ENCODE data around the gene FAM72A.
A peak's percentile ranks its signal among the peaks of the same experiment; 100 is the strongest.
"Not testable (repeated sequence)": the region's sequence is repeated elsewhere in the genome, so short reads cannot be mapped to it uniquely, and the experiment has no call there.

Gene FAM72A

DNA sequence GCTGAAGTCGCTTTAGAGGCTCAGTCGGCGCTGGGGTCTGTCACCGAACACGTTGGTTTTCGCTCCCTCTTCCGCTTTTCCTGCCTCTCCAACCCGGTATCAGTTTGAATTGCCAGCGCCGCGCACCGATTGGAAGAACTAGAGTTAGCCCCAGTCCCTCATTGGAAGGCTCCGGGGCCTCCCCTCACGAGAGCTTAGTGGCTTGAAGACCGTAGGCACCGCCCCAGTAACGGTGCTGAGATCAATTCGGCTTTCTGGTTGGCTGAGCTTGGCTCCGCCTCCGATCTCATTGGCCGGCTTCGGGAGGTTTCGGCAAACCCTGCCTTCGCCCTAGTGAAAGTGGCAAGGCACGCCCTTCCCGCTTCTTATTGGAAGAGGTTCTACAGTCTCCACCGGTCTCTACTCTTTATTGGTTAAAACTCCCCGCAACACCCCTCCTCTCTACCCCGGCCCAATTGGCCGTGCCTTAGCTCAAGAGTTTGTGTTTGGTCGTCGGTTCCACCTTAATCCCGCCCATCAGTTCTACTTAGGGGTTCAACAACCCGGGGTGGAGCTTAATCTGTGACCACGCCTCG, at the start of gene FAM72A:
Gene FAM72A (minus strand): TSS at position 51 of the 575 bp plus-strand sequence. CDS start 814 bp downstream, outside the sequence.
- DNase-seq (ENCODE audit: low read depth in 4 of 4, low spot score in 1 of 4), result peak; percentile 65 to 93 (median 84)

DNA sequence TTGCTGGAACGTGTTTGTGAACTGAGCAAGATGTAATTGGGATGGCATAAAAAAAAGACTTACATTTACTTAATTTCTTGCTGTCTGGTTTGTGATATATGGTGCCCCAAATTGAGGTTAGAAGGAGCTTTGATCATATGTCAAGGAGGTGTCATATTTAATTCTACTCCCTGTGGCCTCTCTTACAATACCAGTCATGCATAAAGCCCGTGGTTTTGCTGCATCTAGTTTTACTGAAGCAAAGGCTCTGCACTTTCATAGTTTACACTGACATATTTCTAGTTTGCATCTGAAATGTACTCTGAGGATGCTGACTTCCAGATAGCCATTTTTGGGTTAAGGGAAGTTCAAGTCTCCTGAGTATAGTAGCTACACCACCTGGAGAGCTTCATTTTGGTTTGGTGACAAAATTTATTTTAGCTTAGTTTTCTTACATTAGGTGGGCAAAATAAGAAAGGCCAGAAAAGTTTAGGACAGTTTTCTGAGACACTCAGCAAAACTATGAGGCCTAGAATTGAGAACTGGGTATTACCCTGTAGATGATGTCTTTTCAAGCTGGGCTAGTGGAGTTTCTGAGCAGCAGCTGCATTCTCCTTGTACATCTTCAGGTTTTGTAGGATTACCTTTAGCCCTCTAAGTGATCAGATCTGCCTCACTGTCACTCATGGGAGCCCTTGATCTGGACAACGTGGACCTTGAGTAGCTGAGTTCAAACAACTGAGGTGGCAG, 48.5 kb upstream of the FAM72A start:
- DNase-seq (ENCODE audit: low read depth in 4 of 4, low spot score in 1 of 4), result not testable (repeated sequence)

DNA sequence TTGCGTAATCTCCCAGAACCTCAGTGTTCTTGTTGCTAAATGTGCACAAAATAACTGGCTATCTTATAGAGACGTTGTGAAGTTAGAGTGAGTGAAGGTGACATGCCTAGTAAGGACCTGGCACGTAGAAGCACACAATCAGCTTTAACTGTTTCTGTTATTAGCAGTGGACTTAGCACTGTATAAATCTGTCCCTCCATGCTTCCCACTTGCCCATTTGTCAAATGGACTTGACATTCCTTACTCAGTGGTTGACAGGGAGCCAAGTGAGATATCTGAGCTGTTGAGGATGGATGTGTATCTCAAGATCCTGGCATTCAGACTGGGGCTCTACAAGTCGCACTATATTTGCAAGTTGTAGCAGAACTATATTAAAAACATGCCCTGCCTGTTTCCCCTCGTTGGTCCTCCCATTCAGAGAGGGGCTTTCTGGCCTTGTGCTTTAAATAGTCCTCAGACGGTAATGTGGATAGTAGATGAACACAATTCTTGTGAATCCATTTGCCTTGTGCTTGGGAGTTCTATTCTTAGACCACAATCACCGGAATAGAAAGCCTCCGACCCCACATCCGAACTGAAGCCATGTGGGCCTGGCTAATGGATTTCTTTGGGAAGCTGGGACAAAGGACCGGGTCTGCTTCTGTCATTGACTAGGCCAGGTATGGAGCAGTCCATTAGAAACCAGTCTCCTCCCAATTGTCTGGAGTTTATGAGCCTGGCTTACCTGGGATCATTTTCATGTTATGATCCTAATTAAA, 43.7 kb upstream of the FAM72A start:
- DNase-seq (ENCODE audit: low read depth in 4 of 4, low spot score in 1 of 4), result not testable (repeated sequence)

DNA sequence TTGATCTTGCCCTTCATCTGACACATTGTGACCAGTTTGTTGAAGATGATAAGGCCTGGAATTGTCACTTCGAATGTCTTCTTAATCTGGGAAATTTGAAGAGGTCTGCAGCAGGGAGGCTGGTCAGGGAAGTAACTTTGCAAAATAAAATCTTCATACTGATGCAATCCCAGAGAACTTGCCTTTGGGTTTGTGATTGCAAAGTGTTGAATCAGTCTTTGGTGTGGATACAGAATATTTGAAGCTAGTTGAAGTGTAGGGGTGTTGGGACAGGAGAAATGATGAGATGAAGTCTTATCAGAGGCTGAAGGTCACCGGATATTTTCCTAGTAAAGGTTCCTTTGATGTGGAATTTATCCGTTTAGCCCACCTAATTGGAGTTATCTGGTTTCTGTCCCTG, 42.8 kb upstream of the FAM72A start:
- not testable (repeated sequence) for DNase-seq (ENCODE audit: low read depth in 4 of 4, low spot score in 1 of 4)

DNA sequence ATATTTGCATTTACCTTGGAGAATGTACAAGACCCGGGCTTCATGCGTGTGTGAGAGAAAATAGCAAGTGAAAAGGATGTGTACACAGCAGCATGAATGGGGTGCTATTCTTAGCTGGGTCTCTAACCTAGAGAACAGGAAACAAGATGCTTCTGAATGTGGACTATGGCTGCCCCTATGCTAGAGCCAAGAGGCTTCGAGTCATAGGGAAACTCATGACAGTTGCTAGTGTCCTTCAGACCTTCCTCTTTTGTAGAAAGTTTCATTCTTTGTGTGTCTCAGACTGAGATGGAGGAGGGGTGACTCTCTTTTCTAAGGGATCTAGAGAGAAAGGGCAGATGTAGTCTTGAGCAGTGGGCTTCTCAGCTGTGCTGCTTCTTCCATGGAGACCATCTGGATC, 40.7 kb upstream of the FAM72A start:
- DNase-seq (ENCODE audit: low read depth in 4 of 4, low spot score in 1 of 4), result not testable (repeated sequence)

DNA sequence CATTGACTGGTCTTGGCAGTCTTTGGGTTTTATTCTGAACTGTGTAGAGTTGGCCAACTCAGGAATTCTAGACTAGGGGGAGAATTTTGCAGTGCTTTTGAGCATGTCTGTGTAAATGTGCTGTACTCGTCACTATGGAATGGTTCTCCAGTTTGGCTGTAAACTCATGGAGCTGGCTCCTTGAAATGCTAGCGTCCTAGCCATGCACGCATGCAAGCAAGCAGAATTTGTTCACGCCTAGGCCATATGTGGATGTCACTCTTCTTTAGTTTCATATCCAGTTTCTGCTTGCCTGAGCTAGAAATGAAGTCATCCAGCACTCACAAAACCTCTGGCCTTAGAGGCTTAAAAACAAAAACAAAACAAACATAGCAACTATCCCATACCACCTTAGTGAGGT, 37.6 kb upstream of the FAM72A start:
- not testable (repeated sequence) for DNase-seq (ENCODE audit: low read depth in 4 of 4, low spot score in 1 of 4)

DNA sequence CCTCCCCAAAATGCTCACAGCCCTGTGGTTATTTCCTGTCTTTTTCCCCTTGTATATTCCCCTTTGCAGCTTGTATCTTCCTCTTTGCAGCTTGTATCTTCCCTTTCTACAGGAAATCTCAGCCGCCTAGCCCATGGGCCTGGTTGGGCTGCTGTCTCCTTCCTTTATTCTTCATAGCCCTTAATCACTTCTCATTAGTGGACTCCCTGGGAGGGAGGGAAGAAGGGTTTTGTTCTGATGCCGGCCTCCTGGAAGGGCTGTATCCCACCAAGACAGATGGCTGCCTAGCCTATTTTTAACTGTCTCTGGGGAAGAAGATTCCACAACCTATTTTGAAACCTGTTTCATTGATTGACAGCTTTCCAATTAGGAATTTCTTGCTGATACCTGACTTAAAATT, 32.6 kb upstream of the FAM72A start:
- DNase-seq (ENCODE audit: low read depth in 4 of 4, low spot score in 1 of 4), result not testable (repeated sequence)

DNA sequence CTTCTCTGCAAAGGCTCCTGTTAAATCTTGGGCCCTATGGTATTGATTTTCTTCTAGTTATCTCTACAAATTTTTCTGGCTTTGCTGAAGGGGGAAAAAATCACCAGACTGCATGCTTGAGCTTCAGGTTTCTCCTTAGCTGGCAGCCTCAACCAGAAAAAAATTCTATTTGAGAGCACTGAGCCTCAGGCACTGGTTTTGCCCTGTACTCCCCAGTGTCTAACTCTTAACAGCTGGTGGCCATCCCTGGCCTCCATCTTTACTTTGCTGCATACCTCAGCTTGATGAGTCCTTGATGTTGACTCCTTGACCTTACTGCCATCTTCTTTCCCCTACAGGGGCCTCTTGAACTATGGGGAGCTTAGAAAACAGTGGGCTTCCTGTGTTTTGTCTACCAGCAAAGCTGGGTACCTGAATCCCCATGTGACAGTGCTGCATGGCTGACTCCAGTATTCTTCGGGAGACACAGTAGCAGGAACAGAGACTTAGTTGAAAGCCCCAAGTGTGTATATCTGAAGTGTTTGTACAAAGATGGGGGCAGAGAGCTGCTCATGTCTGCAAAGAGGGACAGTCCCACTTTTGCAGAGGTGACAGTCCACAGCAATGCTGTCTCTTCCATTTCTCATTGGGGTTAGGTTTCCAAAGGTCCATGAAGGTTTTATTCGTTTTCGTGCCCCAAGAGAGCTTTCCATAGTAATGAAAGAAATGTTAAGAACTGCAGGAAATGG, 31.7 kb upstream of the FAM72A start:
- not testable (repeated sequence) for DNase-seq (ENCODE audit: low read depth in 4 of 4, low spot score in 1 of 4)

DNA sequence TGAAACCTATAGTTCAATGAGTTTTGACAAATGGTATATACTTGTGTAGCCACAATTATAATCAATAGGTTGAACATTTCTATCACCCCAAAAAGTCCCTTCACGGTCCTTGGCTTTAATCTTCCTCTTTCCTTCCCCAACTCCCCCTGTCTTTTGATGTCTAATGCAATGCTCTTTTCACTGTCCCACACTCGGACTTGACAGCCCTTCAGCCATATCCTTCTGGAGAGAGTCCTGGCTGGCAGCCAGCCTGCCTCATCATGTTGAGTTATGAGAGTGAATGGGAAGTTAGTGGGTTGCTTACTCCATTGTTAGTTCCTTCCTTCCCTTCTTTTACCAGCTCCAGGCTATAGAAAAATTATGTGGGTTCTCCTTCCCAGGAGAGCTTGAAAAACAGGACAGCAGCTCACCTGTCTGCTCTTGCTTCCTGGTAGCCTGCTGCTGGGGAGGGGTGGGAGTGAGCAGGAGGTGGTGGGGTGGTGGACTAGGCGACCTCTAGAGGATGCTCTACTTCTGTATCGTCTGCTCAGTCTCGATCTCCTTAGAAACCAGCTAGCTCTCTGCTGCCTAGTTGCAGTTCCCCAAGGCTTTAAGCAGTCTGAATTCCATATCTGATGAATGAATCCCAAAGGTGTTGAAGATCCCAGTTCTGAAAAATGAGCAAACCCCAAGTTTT, 30.5 kb upstream of the FAM72A start:
- DNase-seq (ENCODE audit: low read depth in 4 of 4, low spot score in 1 of 4), result not testable (repeated sequence)

DNA sequence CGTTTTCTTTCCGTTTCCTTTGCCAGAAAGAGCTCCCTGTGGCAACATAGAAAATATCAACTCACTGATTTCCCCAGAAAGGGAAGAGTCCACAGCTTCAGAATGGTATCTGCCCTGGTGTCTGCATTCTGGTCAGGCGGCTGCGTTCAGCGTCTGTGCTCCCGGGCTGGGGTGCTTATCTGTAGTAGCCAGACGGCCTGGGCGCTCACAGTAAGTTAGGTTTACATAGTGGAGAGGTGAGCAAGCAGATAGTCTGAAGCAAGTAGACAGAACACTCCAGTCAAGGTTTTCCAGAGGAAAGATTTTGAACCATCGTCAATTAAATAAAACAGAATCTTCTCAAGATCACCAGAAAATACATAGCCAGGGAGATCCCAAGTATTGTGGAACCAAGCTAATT, 29.4 kb upstream of the FAM72A start:
- not testable (repeated sequence) for DNase-seq (ENCODE audit: low read depth in 4 of 4, low spot score in 1 of 4)

DNA sequence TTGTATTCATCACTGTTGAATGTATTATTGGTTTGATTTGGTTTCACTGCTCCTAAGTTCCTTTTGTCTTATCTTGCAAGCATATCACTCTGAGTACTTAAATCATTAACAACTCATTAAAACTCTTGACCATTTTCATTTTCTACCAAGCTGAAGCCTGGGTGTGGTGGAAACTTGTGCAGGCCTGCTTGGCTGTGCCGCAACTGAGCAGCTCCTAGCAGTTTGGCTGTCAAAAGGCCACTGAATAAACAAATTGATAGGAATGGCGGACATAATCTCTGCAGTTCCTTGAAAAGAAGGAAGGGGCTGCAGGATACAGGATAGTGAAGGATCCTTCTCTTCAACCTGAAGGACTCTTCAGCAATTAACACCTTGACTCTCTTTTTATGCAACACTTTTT, 26.6 kb upstream of the FAM72A start:
- not testable (repeated sequence) for DNase-seq (ENCODE audit: low read depth in 4 of 4, low spot score in 1 of 4)

DNA sequence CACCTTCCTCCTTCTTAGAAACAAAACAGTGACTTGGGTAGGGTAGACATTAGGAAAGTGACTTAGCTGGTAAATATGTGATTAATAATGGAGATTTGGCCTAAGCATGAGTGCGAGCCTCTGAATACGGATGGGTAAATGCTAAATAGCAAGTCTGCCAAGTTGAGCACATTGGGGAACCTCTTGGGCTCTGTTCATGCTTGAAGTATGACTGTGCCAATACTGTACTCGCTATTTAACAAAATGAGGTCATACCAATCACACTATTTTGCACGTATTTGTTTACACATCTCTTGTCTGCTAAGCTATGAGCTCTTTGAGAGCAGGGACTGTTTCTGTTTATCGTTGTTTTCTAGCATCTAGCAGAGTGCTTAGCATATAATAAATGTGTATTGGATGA, 24.2 kb upstream of the FAM72A start:
- DNase-seq (ENCODE audit: low read depth in 4 of 4, low spot score in 1 of 4), result not testable (repeated sequence)

DNA sequence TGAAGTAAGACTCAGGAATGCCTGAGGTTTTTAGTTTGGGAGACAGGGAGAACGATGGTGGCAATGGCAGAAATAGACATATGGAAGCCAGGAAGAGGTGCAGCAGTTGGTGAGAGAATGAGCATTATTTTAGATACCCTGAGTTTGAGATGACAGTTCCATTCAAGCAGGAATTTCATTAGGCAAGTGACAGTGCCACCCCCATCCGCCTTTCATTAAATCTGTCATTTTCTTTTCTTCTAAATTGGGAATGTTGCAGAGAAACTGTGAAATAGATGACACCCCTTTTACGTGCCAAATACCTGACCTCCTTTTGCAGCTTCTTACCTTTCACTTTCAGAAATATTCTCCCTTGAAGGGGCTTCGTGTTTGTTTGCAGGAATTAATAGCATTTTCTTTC, 22.7 kb upstream of the FAM72A start:
- DNase-seq (ENCODE audit: low read depth in 4 of 4, low spot score in 1 of 4), result not testable (repeated sequence)

DNA sequence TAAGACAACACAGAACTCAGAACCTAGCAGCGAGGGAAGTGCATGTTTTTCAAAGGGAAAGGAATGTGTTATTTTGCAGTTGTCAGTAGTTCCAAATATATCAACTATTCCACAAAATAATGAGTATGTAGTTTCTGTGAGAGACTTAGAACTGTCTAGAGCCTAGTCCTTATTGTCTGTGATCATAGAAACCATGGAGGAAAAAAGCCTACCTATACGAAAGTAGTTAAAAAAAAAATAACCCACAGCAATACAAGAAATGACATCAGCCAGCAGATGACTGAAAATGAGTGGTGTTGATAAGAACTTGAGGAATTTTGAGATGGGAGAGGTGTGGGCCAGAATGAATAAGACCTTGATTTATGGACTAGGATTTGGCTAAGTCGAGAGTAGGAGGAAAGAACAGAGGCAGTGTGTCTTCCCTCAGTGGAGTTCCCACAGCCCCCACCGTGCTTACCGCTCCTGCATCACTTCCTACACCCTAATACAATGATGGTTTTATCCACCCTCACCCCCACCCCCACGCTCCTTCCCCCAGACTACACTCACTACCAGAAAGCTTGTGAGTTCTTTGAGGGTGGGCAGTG, 21.6 kb upstream of the FAM72A start:
- DNase-seq (ENCODE audit: low read depth in 4 of 4, low spot score in 1 of 4), result not testable (repeated sequence)

DNA sequence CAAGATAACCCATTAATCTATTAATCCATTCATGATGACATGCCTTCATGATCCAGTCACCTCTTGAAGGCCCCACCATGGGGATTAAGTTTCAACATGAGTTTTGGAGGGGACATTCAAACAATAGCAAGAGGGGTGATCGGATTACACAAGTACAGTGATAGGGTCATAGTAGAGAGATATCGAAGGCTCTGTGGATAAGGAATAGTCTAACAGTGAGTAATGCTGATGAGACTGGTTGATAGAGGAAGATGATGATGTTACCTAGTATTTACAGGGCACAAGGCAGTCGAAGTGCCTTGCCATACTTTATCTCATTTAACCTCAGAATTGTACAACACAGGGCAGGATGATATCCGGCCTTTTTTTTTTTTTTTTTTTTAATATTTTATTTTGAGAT, 18.9 kb upstream of the FAM72A start:
- not testable (repeated sequence) for DNase-seq (ENCODE audit: low read depth in 4 of 4, low spot score in 1 of 4)

DNA sequence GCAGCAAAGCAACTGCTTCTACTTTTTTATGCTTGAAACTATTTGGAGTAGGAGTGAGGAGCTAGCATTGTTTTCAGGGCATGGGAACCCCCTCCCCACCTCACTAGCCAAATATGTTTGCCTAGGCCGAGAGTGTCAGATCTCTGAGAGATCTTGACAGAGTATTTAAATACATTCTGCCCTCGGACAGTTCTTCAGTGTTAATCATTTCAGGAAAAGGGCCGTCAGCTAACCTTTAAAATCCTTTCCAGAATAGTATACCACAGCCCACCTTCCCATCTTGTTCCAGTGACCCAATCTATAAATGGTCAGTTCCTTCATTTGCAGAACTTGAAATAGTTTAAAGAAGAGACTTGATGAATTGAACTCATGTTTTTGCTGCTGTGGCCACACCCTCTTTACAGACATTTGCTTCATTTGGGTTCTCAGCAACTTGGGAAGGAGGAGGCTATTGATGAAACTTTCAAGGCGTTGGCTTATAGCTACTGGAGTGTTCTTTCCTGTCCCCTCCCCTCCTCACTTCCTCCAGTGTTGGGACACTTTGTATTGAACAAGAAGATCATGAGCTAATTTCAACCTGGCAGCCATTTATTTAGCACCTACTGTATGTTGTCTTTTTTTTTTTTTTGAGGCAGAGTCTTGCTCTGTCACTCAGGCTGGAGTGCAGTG, 17.8 kb upstream of the FAM72A start:
- DNase-seq (ENCODE audit: low read depth in 4 of 4, low spot score in 1 of 4), result not testable (repeated sequence)

DNA sequence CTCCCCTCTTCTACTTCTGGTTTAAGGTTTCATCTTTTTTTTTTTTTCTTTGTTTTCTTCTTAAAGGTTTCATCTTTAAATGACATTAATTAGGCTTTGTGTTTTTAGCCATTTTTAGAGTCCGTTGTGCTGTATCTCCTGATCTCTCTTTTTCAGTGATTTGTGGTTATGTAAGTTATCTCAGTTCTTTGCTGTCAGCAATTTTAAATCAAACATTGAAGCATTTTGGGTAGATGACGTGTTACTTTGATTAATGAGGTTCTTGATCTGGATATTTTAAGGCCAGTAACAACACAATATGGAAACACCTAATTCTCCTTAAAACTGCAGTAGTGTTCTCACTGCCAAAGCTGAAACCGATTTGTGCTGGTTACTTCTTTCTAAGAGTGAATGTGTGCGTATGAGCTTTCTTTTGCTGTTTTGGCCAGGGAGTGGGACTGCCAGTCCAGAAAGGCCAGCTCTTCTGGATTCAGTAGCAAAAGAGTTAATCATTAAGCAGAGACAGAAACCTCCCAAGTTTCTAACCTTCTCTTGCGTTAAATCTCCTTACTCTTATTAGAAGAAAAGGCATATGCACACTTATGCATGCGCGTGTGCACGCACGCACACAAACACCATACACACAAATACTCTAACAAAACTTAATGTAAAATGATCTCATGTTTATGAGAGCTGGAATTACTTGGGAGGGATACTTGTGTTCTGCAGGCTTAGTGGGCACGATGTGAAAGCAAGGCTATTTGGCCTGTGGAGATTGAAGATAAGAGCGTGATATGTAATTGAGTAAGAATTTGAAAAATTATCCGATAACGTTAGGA, 17.1 kb upstream of the FAM72A start:
- DNase-seq (ENCODE audit: low read depth in 4 of 4, low spot score in 1 of 4), result not testable (repeated sequence)

DNA sequence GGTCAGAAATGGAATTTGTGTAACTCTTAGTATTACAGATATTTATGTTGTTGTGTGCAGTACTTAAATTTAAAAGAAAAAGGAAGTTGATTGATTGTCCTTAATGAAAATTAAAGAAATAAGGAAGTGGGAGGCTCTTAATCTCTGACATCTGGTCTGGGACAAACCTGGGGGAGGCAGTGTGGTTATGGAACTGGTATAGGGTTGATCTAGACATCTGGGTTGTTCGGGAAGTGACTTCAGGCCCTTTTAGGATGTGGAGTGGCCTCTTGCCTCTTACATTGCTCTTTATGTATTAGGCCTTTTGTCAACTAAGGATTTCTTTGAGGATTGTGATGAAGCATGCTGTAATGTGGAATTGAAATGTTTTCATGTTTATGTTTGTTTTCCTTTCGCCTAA, 16.1 kb upstream of the FAM72A start:
- not testable (repeated sequence) for DNase-seq (ENCODE audit: low read depth in 4 of 4, low spot score in 1 of 4)

DNA sequence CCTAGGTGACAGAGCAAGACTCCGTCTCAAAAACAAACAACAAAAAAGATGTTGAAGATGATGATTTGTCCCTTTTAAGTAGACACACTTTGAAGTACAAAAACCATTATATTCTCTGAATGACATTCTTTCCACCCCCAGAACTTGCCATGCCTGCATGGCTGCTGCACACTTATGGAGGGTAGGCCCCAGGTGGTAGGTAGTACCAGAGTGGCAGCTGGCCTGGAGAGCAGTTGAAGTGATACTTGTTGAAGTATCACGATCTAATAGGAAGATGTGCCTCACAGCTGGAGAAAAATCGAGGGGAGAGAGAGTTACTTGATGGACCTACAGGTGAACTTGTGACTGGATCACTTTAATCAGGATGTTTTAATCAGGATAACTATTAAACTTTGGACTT, 15.6 kb upstream of the FAM72A start:
- DNase-seq (ENCODE audit: low read depth in 4 of 4, low spot score in 1 of 4), result not testable (repeated sequence)

Data from stimulated activated CD4-positive, alpha-beta T cell treated with anti-CD3 and anti-CD28 coated beads, Interleukin-1b, Interleukin-23, amount 100 ng/mL, for 24 hours (primary cell).